Suprapubic skin (tissue), 4 donors: Measurements from ENCODE around the gene TMEM98.

Source experiments
- POLR2A ChIP-seq, 2 donors: fragments of 450-650 bp; IDR thresholded peaks; one replicate each; pipeline ENCODE4 v1.6.1; 2017; ENCODE audit warnings: antibody characterized with exemption in 2 of 2, mild to moderate bottlenecking in 2 of 2, moderate library complexity in 2 of 2
- POLR2AphosphoS5 ChIP-seq, 3 donors: sonication (generic); formaldehyde crosslinking; IDR thresholded peaks; one replicate each; pipeline ENCODE4 v1.6.1; 2017; ENCODE audit warnings: antibody characterized with exemption in 3 of 3
- TF ChIP-seq, protein P1 (sequence below), 2 donors: fragments of 200-600 bp in 1 of 2; fragments of 450-650 bp in 1 of 2; sonication (generic) in 1 of 2; IDR thresholded peaks; one replicate each; pipeline ENCODE4 v1.5.1; 2016 to 2019; ENCODE audit warnings: antibody characterized with exemption in 2 of 2, mild to moderate bottlenecking in 1 of 2, moderate library complexity in 1 of 2

GRCh38 chr17:32941419-32942032 is 13.6 kb downstream of the TMEM98 start:
- TF ChIP-seq POLR2AphosphoS5 (IDR thresholded peaks at IDR 0.05) (no peak), POLR2A (IDR thresholded peaks at IDR 0.05) (no peak)
- TF ChIP-seq, protein P1, sequence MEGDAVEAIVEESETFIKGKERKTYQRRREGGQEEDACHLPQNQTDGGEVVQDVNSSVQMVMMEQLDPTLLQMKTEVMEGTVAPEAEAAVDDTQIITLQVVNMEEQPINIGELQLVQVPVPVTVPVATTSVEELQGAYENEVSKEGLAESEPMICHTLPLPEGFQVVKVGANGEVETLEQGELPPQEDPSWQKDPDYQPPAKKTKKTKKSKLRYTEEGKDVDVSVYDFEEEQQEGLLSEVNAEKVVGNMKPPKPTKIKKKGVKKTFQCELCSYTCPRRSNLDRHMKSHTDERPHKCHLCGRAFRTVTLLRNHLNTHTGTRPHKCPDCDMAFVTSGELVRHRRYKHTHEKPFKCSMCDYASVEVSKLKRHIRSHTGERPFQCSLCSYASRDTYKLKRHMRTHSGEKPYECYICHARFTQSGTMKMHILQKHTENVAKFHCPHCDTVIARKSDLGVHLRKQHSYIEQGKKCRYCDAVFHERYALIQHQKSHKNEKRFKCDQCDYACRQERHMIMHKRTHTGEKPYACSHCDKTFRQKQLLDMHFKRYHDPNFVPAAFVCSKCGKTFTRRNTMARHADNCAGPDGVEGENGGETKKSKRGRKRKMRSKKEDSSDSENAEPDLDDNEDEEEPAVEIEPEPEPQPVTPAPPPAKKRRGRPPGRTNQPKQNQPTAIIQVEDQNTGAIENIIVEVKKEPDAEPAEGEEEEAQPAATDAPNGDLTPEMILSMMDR (IDR thresholded peaks at IDR 0.05) = no peak
